IgD-negative memory B cell (primary cell): ENCODE measurements around the gene CEP89. TPM values are rescaled to one million over a fixed set of nuclear protein-coding genes. Genes with fewer than 3 reads are reported as not detected.

Source experiments
- H3K27ac Mint-ChIP-seq, 3 donors: one replicate each; pipeline ENCODE4 v1.8.0; 2020 to 2022; ENCODE audit warnings: mild to moderate bottlenecking in 3 of 3, mixed read lengths in 3 of 3, moderate library complexity in 1 of 3
- H3K27me3 Mint-ChIP-seq: one replicate; pipeline ENCODE4 v1.8.0; 2021; ENCODE audit warnings: mixed read lengths
- H3K36me3 Mint-ChIP-seq: one replicate; pipeline ENCODE4 v1.8.0; 2020; ENCODE audit warnings: mild to moderate bottlenecking, mixed read lengths
- H3K4me1 Mint-ChIP-seq, 3 donors: one replicate each; pipeline ENCODE4 v1.8.0; 2020 to 2022; ENCODE audit warnings: mixed read lengths in 3 of 3, mild to moderate bottlenecking in 1 of 3
- H3K4me3 Mint-ChIP-seq, 4 donors: one replicate each; pipeline ENCODE4 v1.8.0; 2020 to 2022; ENCODE audit warnings: mild to moderate bottlenecking in 4 of 4, mixed read lengths in 4 of 4, moderate library complexity in 3 of 4
- H3K9me3 Mint-ChIP-seq, 3 donors: one replicate each; pipeline ENCODE4 v1.8.0; 2020 to 2021; ENCODE audit warnings: mixed read lengths in 3 of 3, mild to moderate bottlenecking in 1 of 3
- polyA plus RNA-seq: library from polyadenylated mRNA; unstranded; fragments of 300-500 nt; fragmentation: Illumina TruSeq; gene quantifications from one replicate; pipeline ENCODE4 v1.2.3, GENCODE V29; 2021

The CEP89 gene
- polyA plus RNA-seq, 1 donor from 2014 or later, result 11.8 TPM

GRCh38 chr19:32831611-32832010 is 140.1 kb downstream of the CEP89 start:
- Mint-ChIP-seq H3K27ac (no peak overlapping the region), H3K27me3 (peaks cover 2% of the 10 kb centered on the region), H3K4me1 (no peaks in the 10 kb centered on the region), H3K4me3 (no peak overlapping the region), H3K9me3 (no peaks in the 10 kb centered on the region), H3K36me3 (no peaks in the 10 kb centered on the region)

DNA sequence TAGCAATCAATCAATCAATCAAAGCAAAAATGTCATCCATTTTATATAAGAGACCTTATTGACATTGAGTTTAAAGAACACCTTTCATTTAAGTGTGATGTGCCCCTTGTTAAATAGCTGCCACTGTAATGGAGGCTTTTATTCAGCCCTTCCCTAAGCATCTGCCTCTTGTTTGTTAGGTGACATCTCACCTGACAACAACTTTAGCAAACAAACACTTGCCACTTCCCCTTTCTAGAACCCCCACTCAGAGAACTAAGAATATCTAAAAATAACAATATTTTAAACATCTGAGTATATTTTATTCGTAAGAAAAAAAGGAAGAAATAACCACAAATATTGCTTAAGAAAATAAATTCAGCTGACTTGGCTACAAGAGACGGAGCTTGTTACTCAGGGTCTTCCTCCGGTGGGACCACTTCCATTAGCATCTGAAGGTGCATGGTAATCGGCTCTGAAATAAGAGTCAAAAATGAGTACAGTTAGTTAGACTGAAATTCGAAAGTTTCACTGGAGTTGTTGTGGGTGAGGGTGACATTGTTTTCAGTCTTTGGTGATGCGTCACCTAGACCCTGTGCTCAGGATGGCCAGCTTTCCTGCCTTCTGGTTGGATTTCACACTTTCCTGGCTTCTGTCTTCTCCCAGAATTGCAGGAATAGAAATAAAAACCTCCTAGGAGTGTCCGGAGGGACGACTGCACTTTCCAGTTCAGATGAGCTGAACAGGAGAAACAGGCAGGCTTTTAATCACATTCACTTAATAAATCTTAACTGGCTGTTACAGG is 141.3 kb downstream of the CEP89 start:
- Mint-ChIP-seq H3K9me3 (no peaks in the 10 kb centered on the region), H3K27me3 (peaks cover 2% of the 10 kb centered on the region), H3K36me3 (no peaks in the 10 kb centered on the region), H3K4me3 (no peak overlapping the region), H3K27ac (no peak overlapping the region), H3K4me1 (no peaks in the 10 kb centered on the region)

DNA sequence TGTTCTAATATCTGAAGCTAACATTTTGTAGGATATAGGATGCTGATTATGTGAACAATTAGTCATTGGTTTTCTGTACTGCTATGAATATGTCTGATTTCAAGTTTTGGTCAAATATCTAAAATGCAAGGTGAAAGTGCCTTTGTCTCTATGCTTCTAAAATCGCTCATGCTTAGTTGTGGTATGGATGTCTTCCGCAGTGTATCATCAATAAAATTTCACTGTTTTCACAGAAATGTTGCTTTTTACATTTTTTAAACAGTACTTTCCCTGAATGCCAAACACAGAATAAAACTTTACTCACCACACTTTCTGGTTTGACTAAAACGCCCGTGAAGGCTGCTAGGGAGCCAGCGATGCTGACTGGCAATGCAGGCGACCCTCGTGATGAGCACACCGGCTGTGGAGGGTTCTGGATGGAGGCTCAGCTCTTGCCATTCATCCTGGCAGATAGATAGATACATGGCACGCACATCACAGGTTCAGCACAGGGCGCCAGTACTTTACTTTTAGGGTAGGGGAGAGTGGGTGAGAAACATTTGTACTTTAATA is 142.3 kb downstream of the CEP89 start:
- H3K27ac Mint-ChIP-seq, result no peak overlapping the region
- H3K4me1 Mint-ChIP-seq, result no peaks in the 10 kb centered on the region
- no peaks in the 10 kb centered on the region for H3K9me3 Mint-ChIP-seq
- no peaks in the 10 kb centered on the region for H3K36me3 Mint-ChIP-seq
- H3K27me3 Mint-ChIP-seq, result peaks cover 2% of the 10 kb centered on the region
- no peak overlapping the region for H3K4me3 Mint-ChIP-seq

- H3K36me3 Mint-ChIP-seq, result no peaks in the 10 kb centered on the region
- H3K4me3 Mint-ChIP-seq, result no peak overlapping the region
- no peak overlapping the region for H3K27ac Mint-ChIP-seq
- H3K27me3 Mint-ChIP-seq, result peaks cover 5% of the 10 kb centered on the region
- H3K4me1 Mint-ChIP-seq, result no peaks in the 10 kb centered on the region
- no peaks in the 10 kb centered on the region for H3K9me3 Mint-ChIP-seq
Measured at GRCh38 chr19:32828643-32829344, 143.0 kb downstream of the CEP89 start.

DNA sequence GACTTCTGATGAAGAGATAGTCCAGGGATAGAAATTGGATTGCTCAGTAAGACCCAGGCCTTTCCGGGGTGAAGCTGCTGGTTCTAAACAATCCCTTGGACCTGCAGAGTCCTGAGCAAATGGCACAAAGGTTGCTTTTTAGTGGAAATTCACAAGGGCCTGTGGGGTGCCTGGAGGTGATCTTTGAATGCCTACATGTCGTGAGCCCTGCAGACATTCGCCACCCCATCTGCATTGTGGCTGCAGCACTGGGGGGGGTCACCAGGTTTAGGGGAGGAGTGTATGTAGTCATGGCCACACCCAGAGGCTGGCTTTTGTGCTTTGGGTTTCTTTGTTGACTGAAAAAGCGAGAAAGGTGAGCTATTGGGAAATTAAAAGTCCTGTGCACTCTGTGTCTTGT is 143.6 kb downstream of the CEP89 start:
- Mint-ChIP-seq H3K27me3 (peaks cover 5% of the 10 kb centered on the region), H3K36me3 (no peaks in the 10 kb centered on the region), H3K4me3 (no peak overlapping the region), H3K27ac (no peak overlapping the region), H3K4me1 (no peaks in the 10 kb centered on the region), H3K9me3 (no peaks in the 10 kb centered on the region)

Other genes starting within 250 kb of the CEP89 start
- gene SLC7A9, start 102.2 kb downstream of the CEP89 start, polyA plus RNA-seq, result not detected
- 3.5 TPM for gene FAAP24, start 284 bp upstream of the CEP89 start, polyA plus RNA-seq
- 3.7 TPM for gene RHPN2, start 92.9 kb upstream of the CEP89 start, polyA plus RNA-seq
- 7.0 TPM for gene GPATCH1, start 109.2 kb upstream of the CEP89 start, polyA plus RNA-seq
- gene WDR88, start 160.2 kb upstream of the CEP89 start, polyA plus RNA-seq, result 0.13 TPM
- not detected for gene LRP3, start 222.4 kb upstream of the CEP89 start, polyA plus RNA-seq